GM21576 (cell line): ENCODE results near the gene NFKBIE.
A peak's percentile ranks its signal among the peaks of the same experiment; 100 is the strongest.
"Not testable (repeated sequence)": the region's sequence is repeated elsewhere in the genome, so short reads cannot be mapped to it uniquely, and the experiment has no call there.

Experiments
- ATAC-seq: cut with Tn5 transposase; IDR thresholded peaks from one replicate; pipeline ENCODE4 v1.9.1; 2021; ENCODE audit warnings: mild to moderate bottlenecking, moderate library complexity; ENCODE audit not compliant: unreplicated experiment

Gene NFKBIE

GRCh38 chr6:44265007-44265721 is at the start of gene NFKBIE:
NFKBIE (minus strand) TSS chr6:44265551; CDS start chr6:44265346, 205 bp downstream.
- peak; percentile 33 for ATAC-seq

- ATAC-seq = not testable (repeated sequence)
Observed at GRCh38 chr6:44314657-44315056, 49.3 kb upstream of the NFKBIE start.

- peak; percentile 90 for ATAC-seq
Observed at GRCh38 chr6:44312901-44313788, 47.8 kb upstream of the NFKBIE start, which contains the start of gene AARS2. AARS2 (minus strand) TSS chr6:44313347; CDS start chr6:44313323, 24 bp downstream.

GRCh38 chr6:44311767-44312166 is 46.4 kb upstream of the NFKBIE start:
- no peak for ATAC-seq

- no peak for ATAC-seq
Observed at GRCh38 chr6:44311304-44311703, 46.0 kb upstream of the NFKBIE start.

GRCh38 chr6:44310241-44310640 is 44.9 kb upstream of the NFKBIE start:
- no peak for ATAC-seq

GRCh38 chr6:44309631-44310030 is 44.3 kb upstream of the NFKBIE start:
- ATAC-seq = no peak

- no peak for ATAC-seq
Observed at GRCh38 chr6:44309092-44309491, 43.7 kb upstream of the NFKBIE start.

- ATAC-seq = no peak
Observed at GRCh38 chr6:44307217-44307616, 41.9 kb upstream of the NFKBIE start.

GRCh38 chr6:44306710-44307109 is 41.4 kb upstream of the NFKBIE start:
- no peak for ATAC-seq

GRCh38 chr6:44305200-44305725 is 39.9 kb upstream of the NFKBIE start:
- no peak for ATAC-seq

- ATAC-seq = no peak
Observed at GRCh38 chr6:44304282-44305199, 39.2 kb upstream of the NFKBIE start.

GRCh38 chr6:44303842-44304241 is 38.5 kb upstream of the NFKBIE start:
- no peak for ATAC-seq

- no peak for ATAC-seq
Observed at GRCh38 chr6:44302856-44303255, 37.5 kb upstream of the NFKBIE start.

GRCh38 chr6:44301782-44302564 is 36.6 kb upstream of the NFKBIE start:
- no peak for ATAC-seq

- ATAC-seq = no peak
Observed at GRCh38 chr6:44301106-44301505, 35.8 kb upstream of the NFKBIE start.

- ATAC-seq = no peak
Observed at GRCh38 chr6:44300292-44300823, 35.0 kb upstream of the NFKBIE start.

GRCh38 chr6:44298864-44299263 is 33.5 kb upstream of the NFKBIE start:
- ATAC-seq = no peak

GRCh38 chr6:44298055-44298803 is 32.9 kb upstream of the NFKBIE start:
- no peak for ATAC-seq
